HG03520 (cell line): ENCODE data around the gene CTNNB1.
"Not testable (repeated sequence)": the region's sequence is repeated elsewhere in the genome, so short reads cannot be mapped to it uniquely, and the experiment has no call there.

Source experiments
- ATAC-seq: cut with Tn5 transposase; IDR thresholded peaks from one replicate; pipeline ENCODE4 v1.9.1; 2021; ENCODE audit warnings: mild to moderate bottlenecking, moderate library complexity; ENCODE audit not compliant: unreplicated experiment

CTNNB1 gene

GRCh38 chr3:41248525-41248924 lies 49.2 kb downstream of the CTNNB1 start:
- ATAC-seq: no peak

- ATAC-seq: no peak
These were observed 50.0 kb downstream of the CTNNB1 start for GRCh38 chr3:41249318-41249717.

GRCh38 chr3:41250825-41251224 lies 51.5 kb downstream of the CTNNB1 start:
- ATAC-seq: no peak

GRCh38 chr3:41251593-41251992 lies 52.3 kb downstream of the CTNNB1 start:
- ATAC-seq: no peak

GRCh38 chr3:41258239-41258800 lies 59.0 kb downstream of the CTNNB1 start:
- no peak for ATAC-seq

- ATAC-seq: no peak
These were observed 60.3 kb downstream of the CTNNB1 start for GRCh38 chr3:41259449-41260062.

GRCh38 chr3:41260063-41260450 lies 60.8 kb downstream of the CTNNB1 start:
- ATAC-seq: no peak

GRCh38 chr3:41265011-41265545 lies 65.8 kb downstream of the CTNNB1 start:
- no peak for ATAC-seq

- ATAC-seq: no peak
These were observed 66.5 kb downstream of the CTNNB1 start for GRCh38 chr3:41265823-41266273.

GRCh38 chr3:41267975-41268640 lies 68.8 kb downstream of the CTNNB1 start:
- ATAC-seq: no peak

GRCh38 chr3:41272667-41273066 lies 73.4 kb downstream of the CTNNB1 start:
- ATAC-seq: no peak

GRCh38 chr3:41274944-41275668 lies 75.8 kb downstream of the CTNNB1 start:
- no peak for ATAC-seq

GRCh38 chr3:41276191-41276590 lies 76.9 kb downstream of the CTNNB1 start:
- no peak for ATAC-seq

GRCh38 chr3:41277790-41278465 lies 78.6 kb downstream of the CTNNB1 start:
- ATAC-seq: no peak

- not testable (repeated sequence) for ATAC-seq
These were observed 85.6 kb downstream of the CTNNB1 start for GRCh38 chr3:41284934-41285333.

- ATAC-seq: no peak
These were observed 87.0 kb downstream of the CTNNB1 start for GRCh38 chr3:41286305-41286704.

- ATAC-seq: no peak
These were observed 89.5 kb downstream of the CTNNB1 start for GRCh38 chr3:41288785-41289184.
